GM23338 (cell line): Measurements from ENCODE around the gene ZCCHC17. TPM values are rescaled to one million over a fixed set of nuclear protein-coding genes. Genes with fewer than 3 reads are reported as not detected.
A peak's percentile ranks its signal among the peaks of the same experiment; 100 is the strongest.
"Not testable (repeated sequence)": the region's sequence is repeated elsewhere in the genome, so short reads cannot be mapped to it uniquely, and the experiment has no call there.

ENCODE experiments used
- ATAC-seq: fragments of 200-7000 bp; cut with Tn5 transposase; 3 replicates; pipeline ENCODE4 v1.9.1; 2020
- DNase-seq: peaks from one replicate; pipeline ENCODE4 v3.0.0-alpha.2; 2015; ENCODE audit warnings: low spot score
- H2AFZ ChIP-seq: fragments of 200-600 bp; sonication (generic); 2 replicates; pipeline ENCODE4 v1.8.0; 2016; ENCODE audit warnings: antibody characterized with exemption, mild to moderate bottlenecking, moderate library complexity
- H3F3A ChIP-seq: fragments of 200-600 bp; sonication (generic); replicated peaks from 2 replicates; pipeline ENCODE4 v1.8.0; 2017; ENCODE audit warnings: antibody characterized with exemption, mixed run types, low read depth
- H3K27ac ChIP-seq: fragments of 200-600 bp; sonication (generic); 2 replicates; pipeline ENCODE4 v1.6.1; 2016; ENCODE audit warnings: low read depth
- H3K27me3 ChIP-seq: fragments of 200-600 bp; sonication (generic); 2 replicates; pipeline ENCODE4 v1.8.0; 2016; ENCODE audit warnings: mild to moderate bottlenecking, mixed run types, moderate library complexity; ENCODE audit not compliant: insufficient read depth
- H3K36me3 ChIP-seq: fragments of 200-600 bp; sonication (generic); 2 replicates; pipeline ENCODE4 v1.8.0; 2016; ENCODE audit warnings: mild to moderate bottlenecking; ENCODE audit not compliant: insufficient read depth
- H3K4me1 ChIP-seq: fragments of 200-600 bp; sonication (generic); 2 replicates; pipeline ENCODE4 v1.8.0; 2016; ENCODE audit warnings: mild to moderate bottlenecking, moderate library complexity; ENCODE audit not compliant: insufficient read depth
- H3K4me2 ChIP-seq: fragments of 200-600 bp; sonication (generic); 2 replicates; pipeline ENCODE4 v1.7.1; 2017; ENCODE audit warnings: mixed run types
- H3K4me3 ChIP-seq: fragments of 200-600 bp; sonication (generic); 2 replicates; pipeline ENCODE4 v1.6.1; 2016; ENCODE audit warnings: mixed run types
- H3K79me2 ChIP-seq: fragments of 200-600 bp; sonication (generic); replicated peaks from 2 replicates; pipeline ENCODE4 v1.8.0; 2017; ENCODE audit warnings: mild to moderate bottlenecking; ENCODE audit not compliant: insufficient read depth
- H3K9me2 ChIP-seq: fragments of 200-600 bp; sonication (generic); 2 replicates; pipeline ENCODE4 v1.8.0; 2017; ENCODE audit not compliant: insufficient read depth
- H4K20me1 ChIP-seq: fragments of 200-600 bp; sonication (generic); replicated peaks from 2 replicates; pipeline ENCODE4 v1.8.0; 2017; ENCODE audit warnings: mild to moderate bottlenecking; ENCODE audit not compliant: insufficient read depth
- H3K27ac Mint-ChIP-seq: 2 replicates; pipeline ENCODE4 v1.8.0; 2020; ENCODE audit warnings: inconsistent platforms, mild to moderate bottlenecking, moderate library complexity, mixed read lengths
- H3K27me3 Mint-ChIP-seq: 3 replicates; pipeline ENCODE4 v1.8.0; 2022; ENCODE audit warnings: low read depth, mild to moderate bottlenecking, moderate library complexity, mixed read lengths, inconsistent platforms; ENCODE audit not compliant: insufficient read depth, poor library complexity
- H3K36me3 Mint-ChIP-seq: 3 replicates; pipeline ENCODE4 v1.8.0; 2021; ENCODE audit warnings: low read depth, mild to moderate bottlenecking, inconsistent platforms, moderate library complexity, mixed read lengths
- H3K4me1 Mint-ChIP-seq: 3 replicates; pipeline ENCODE4 v1.8.0; 2020; ENCODE audit warnings: mild to moderate bottlenecking, inconsistent platforms, mixed read lengths
- H3K4me3 Mint-ChIP-seq: 3 replicates; pipeline ENCODE4 v1.8.0; 2021; ENCODE audit warnings: moderate library complexity, mild to moderate bottlenecking, inconsistent platforms, mixed read lengths
- H3K9me3 Mint-ChIP-seq: 3 replicates; pipeline ENCODE4 v1.8.0; 2020; ENCODE audit warnings: moderate library complexity, mild to moderate bottlenecking, inconsistent platforms, mixed read lengths
- CREB1 ChIP-seq: fragments of 250-450 bp; sonication (Bioruptor Pico); IDR thresholded peaks from 2 replicates; pipeline ENCODE4 v1.5.0; 2020; ENCODE audit warnings: low read depth, mild to moderate bottlenecking, moderate library complexity
- CTCF ChIP-seq, 2 experiments: fragments of 200-600 bp in 1 of 2; sonication (generic) in 1 of 2; conservative IDR thresholded peaks; 2 replicates each; pipeline versions ENCODE4 v1.5.1 to v1.6.1; 2016 to 2017; ENCODE audit warnings: antibody characterized with exemption in 2 of 2, low read depth in 2 of 2, mild to moderate bottlenecking in 2 of 2, moderate library complexity in 1 of 2
- ETS1 ChIP-seq: IDR thresholded peaks from 2 replicates; pipeline ENCODE4 v1.6.1; 2016; ENCODE audit warnings: antibody characterized with exemption
- JUNB ChIP-seq: IDR thresholded peaks from one replicate; pipeline ENCODE4 v1.6.1; 2016; ENCODE audit warnings: antibody characterized with exemption; ENCODE audit not compliant: unreplicated experiment
- NANOG ChIP-seq: IDR thresholded peaks from 2 replicates; pipeline ENCODE4 v1.6.1; 2016; ENCODE audit warnings: antibody characterized with exemption, borderline replicate concordance
- REST ChIP-seq: IDR thresholded peaks from one replicate; pipeline ENCODE4 v1.6.1; 2018; ENCODE audit warnings: antibody characterized with exemption; ENCODE audit not compliant: unreplicated experiment
- STAT1 ChIP-seq: IDR thresholded peaks from one replicate; pipeline ENCODE4 v1.6.1; 2016; ENCODE audit warnings: antibody characterized with exemption; ENCODE audit not compliant: unreplicated experiment
- ZNF114 ChIP-seq: fragments of 250-450 bp; sonication (Bioruptor Pico); IDR thresholded peaks from 2 replicates; pipeline ENCODE4 v1.5.0; 2020; ENCODE audit warnings: mild to moderate bottlenecking, moderate library complexity
- ZNF331 ChIP-seq: fragments of 250-450 bp; sonication (Bioruptor Pico); IDR thresholded peaks from 2 replicates; pipeline ENCODE4 v1.5.0; 2020; ENCODE audit warnings: low read depth, mild to moderate bottlenecking, moderate library complexity
- ZNF462 ChIP-seq: fragments of 250-450 bp; sonication (Bioruptor Pico); IDR thresholded peaks from 2 replicates; pipeline ENCODE4 v1.5.0; 2020; ENCODE audit warnings: mild to moderate bottlenecking, moderate library complexity
- polyA plus RNA-seq: library from polyadenylated mRNA; unstranded; fragments of >200 nt; fragmentation: Nextera tagmentation; extraction: Ambion mirVana; gene quantifications from 2 replicates; pipeline ENCODE4 v1.2.1, GENCODE V29; 2016
- total RNA-seq: library from RNA; depleted of rRNA; stranded (reverse); fragments of >200 nt; shearing (Covaris generic); gene quantifications from 2 replicates; pipeline ENCODE4 v1.2.3, GENCODE V29; 2014

Gene ZCCHC17
- total and polyA plus RNA-seq, 2 experiments from 2014 or later, result 40.1 to 134 TPM

DNA sequence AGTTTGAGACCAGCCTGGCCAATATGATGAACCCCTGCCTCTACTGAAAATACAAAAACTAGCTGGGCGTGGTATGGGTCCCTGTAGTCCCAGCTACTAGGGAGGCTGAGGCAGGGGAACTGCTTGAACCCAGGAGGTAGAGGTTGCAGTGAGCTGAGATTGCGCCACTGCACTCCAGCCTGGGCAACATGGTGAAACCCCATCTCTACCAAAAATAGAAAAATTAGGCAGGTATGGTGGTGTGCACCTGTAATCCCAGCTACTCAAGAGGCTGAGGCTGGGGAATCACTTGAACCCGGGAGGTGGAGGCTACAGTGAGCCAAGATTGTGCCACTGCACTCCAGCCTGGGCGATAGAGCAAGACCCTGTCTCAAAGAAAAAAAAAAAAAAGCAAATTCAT is 9.0 kb upstream of the ZCCHC17 start:
- not testable (repeated sequence) for H3K27me3 ChIP-seq, H3K27me3 Mint-ChIP-seq, ATAC-seq, H3K4me3 ChIP-seq, H3K9me2 ChIP-seq, H3K27ac Mint-ChIP-seq, H3K4me1 Mint-ChIP-seq, H3K9me3 Mint-ChIP-seq, H3K4me1 ChIP-seq, H3K4me3 Mint-ChIP-seq, H3K27ac ChIP-seq, H3K4me2 ChIP-seq, H2AFZ ChIP-seq
- peaks cover 14% of the 10 kb centered on the region; the same call in 1 of the 2 replicates for H3F3A ChIP-seq
- peaks cover 15% of the 10 kb centered on the region; the same call in 1 of the 2 replicates for H3K79me2 ChIP-seq
- peaks cover 76% of the 10 kb centered on the region for H3K36me3 Mint-ChIP-seq
- peaks cover 75% of the 10 kb centered on the region for H3K36me3 ChIP-seq
- peaks cover 29% of the 10 kb centered on the region for H4K20me1 ChIP-seq
- DNase-seq, result peak; percentile 11

DNA sequence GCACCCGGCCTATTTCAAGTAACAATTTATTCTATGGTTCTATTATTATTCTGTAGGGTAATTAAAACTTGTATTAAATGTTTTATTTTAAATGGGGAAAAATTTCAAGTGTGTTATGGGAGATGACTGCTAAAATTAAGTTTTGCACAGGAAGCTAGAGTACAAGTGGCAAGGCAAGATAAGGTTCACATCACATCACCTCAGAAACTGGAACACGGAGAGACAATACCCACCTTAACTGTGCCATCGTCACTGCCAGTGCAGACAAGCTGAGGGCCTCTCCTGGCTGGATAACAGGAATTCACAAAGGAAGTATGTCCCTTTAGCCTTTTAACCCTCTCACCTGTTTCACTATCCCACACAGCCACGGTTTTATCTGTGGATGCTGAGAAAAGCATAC is 7.8 kb upstream of the ZCCHC17 start:
- peaks cover 81% of the 10 kb centered on the region for H3K36me3 Mint-ChIP-seq
- TF ChIP-seq JUNB, result no peak
- no peak for TF ChIP-seq REST
- no peak for TF ChIP-seq CTCF (conservative IDR thresholded peaks at IDR 0.05; ENCODE audit: low read depth in 2 of 2)
- TF ChIP-seq CREB1 (CRISPR knock-in tag), result no peak
- no peak for TF ChIP-seq NANOG
- TF ChIP-seq STAT1, result no peak
- TF ChIP-seq ZNF114 (CRISPR knock-in tag), result no peak
- no peak for TF ChIP-seq ZNF462
- TF ChIP-seq ZNF331 (CRISPR knock-in tag), result no peak
- no peak for TF ChIP-seq ETS1

More for the DNA sequence above, 7.8 kb upstream of the ZCCHC17 start:
- Histone ChIP-seq H3K36me3 (peaks cover 81% of the 10 kb centered on the region), H3K79me2 (peaks cover 24% of the 10 kb centered on the region), H2AFZ (no peak overlapping the region), H3F3A (peaks cover 16% of the 10 kb centered on the region; the same call in 1 of the 2 replicates), H4K20me1 (peaks cover 26% of the 10 kb centered on the region), H3K4me3 (no peak overlapping the region), H3K4me2 (no peak overlapping the region), H3K9me2 (no peaks in the 10 kb centered on the region), H3K4me1 (no peaks in the 10 kb centered on the region), H3K27ac (no peak overlapping the region), H3K27me3 (no peaks in the 10 kb centered on the region)
- H3K4me1 Mint-ChIP-seq, result no peaks in the 10 kb centered on the region
- DNase-seq (no peak), ATAC-seq (no peak)
- H3K27me3 Mint-ChIP-seq, result no peaks in the 10 kb centered on the region
- no peaks in the 10 kb centered on the region for H3K9me3 Mint-ChIP-seq
- no peak overlapping the region for H3K27ac Mint-ChIP-seq
- no peak overlapping the region for H3K4me3 Mint-ChIP-seq
